Thyroid gland (tissue), 4 donors: Measurements from ENCODE around the gene CPLANE2.

Experiments
- POLR2A ChIP-seq, 2 donors: fragments of 450-650 bp; IDR thresholded peaks; one replicate each; pipeline ENCODE4 v1.6.1; 2017; ENCODE audit warnings: antibody characterized with exemption in 2 of 2, mild to moderate bottlenecking in 2 of 2, moderate library complexity in 1 of 2
- TF ChIP-seq, protein P1 (sequence below), 6 experiments: fragments of 200-600 bp in 3 of 6; fragments of 450-650 bp in 3 of 6; sonication (generic) in 3 of 6; IDR thresholded peaks; one replicate each; pipeline ENCODE4 v1.5.1; 2016 to 2019; ENCODE audit warnings: antibody characterized with exemption in 6 of 6, mild to moderate bottlenecking in 2 of 6, inconsistent platforms in 1 of 6, moderate library complexity in 1 of 6

DNA sequence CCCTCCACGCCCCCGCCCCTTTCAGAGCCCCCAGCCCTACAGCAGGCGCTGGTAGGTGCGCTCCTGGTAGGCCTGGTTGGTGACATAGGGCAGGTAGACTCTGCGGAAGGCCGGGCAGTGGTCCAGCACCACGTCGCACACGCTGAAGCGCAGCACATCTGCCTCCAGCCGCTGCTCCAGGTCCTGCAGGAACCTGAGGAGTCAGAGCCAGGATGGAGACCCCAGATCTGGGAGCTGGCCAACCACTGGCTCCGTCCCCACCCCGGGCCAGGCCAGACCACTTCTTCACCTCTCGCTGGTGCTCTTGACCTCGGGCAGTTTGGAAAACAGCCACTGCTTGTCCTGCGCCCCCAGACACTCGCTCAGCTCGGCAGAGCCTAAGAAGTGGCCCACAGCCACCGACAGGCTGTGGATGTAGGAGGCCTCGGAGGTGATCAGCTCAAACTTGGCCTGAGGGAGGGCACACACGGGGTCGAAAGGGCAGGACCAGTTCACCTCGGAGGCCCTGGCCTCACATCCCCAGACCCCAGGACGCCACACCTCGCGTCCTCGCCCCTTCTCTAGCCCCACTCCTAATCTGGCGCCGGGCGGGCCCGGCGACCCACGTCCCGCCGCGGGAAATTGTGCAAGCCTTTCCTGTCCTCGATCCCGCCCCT lies 31.0 kb downstream of the CPLANE2 start:
- TF ChIP-seq, protein P1, sequence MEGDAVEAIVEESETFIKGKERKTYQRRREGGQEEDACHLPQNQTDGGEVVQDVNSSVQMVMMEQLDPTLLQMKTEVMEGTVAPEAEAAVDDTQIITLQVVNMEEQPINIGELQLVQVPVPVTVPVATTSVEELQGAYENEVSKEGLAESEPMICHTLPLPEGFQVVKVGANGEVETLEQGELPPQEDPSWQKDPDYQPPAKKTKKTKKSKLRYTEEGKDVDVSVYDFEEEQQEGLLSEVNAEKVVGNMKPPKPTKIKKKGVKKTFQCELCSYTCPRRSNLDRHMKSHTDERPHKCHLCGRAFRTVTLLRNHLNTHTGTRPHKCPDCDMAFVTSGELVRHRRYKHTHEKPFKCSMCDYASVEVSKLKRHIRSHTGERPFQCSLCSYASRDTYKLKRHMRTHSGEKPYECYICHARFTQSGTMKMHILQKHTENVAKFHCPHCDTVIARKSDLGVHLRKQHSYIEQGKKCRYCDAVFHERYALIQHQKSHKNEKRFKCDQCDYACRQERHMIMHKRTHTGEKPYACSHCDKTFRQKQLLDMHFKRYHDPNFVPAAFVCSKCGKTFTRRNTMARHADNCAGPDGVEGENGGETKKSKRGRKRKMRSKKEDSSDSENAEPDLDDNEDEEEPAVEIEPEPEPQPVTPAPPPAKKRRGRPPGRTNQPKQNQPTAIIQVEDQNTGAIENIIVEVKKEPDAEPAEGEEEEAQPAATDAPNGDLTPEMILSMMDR (IDR thresholded peaks at IDR 0.05): no peak
- no peak for TF ChIP-seq POLR2A (IDR thresholded peaks at IDR 0.05)
